Measurements from ENCODE around the gene ODAD2.

ODAD2 gene

DNA sequence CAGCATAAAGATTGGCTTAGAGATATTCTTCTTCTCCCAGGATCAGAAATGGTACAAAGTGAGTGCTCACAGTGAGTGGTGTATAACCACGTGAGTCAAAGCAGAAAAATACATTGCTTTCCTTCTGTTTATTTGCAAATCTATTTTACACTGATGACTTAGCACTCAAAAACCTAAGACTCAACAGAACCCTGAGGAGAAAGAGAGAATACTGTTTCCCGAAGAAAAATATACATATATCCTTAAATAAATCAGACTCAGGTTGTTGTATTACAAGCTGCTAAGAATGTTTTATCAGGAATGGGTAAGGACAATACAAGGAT is 48.7 kb downstream of the ODAD2 start:
- TF ChIP-seq ZFX (IDR thresholded peaks at IDR 0.05): no peak
- TF ChIP-seq, protein P1, sequence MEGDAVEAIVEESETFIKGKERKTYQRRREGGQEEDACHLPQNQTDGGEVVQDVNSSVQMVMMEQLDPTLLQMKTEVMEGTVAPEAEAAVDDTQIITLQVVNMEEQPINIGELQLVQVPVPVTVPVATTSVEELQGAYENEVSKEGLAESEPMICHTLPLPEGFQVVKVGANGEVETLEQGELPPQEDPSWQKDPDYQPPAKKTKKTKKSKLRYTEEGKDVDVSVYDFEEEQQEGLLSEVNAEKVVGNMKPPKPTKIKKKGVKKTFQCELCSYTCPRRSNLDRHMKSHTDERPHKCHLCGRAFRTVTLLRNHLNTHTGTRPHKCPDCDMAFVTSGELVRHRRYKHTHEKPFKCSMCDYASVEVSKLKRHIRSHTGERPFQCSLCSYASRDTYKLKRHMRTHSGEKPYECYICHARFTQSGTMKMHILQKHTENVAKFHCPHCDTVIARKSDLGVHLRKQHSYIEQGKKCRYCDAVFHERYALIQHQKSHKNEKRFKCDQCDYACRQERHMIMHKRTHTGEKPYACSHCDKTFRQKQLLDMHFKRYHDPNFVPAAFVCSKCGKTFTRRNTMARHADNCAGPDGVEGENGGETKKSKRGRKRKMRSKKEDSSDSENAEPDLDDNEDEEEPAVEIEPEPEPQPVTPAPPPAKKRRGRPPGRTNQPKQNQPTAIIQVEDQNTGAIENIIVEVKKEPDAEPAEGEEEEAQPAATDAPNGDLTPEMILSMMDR (conservative IDR thresholded peaks at IDR 0.05): no peak
- H3K27ac ChIP-seq: no peak overlapping the region

DNA sequence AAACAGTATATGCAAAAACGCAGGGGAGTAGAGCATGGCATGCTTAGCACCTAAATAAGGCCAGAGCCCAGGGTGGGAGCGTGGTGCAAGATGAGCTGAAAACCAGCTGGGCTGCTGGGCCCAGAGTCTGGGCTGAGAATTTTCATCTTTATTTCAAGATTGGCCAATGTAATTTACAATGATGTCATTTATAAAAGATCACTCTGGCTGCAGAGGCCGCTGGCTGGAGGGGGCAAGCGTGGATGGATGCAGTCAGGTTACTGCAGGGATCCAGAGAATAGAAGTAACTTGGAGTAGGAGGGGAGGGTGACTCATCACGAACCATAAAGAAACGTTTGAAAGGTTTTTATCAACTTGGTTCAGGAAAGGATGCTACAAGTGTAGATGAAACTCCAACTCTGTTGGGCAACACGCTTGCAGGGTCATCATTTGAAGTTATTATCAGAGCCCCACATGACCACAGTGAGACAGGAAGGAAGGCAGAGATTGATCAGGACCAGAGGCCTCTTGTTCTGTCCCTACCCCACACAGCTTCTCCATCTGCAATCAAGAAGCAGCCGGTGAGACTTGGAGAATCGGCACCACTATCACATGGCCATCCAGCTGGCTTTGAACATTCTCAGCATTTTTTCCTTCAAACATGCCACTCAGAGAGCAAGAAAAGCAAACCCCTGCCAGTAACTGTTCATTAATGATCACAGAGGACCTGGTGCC is 49.2 kb downstream of the ODAD2 start:
- TF ChIP-seq ZFX (IDR thresholded peaks at IDR 0.05): no peak
- TF ChIP-seq, protein P1 (conservative IDR thresholded peaks at IDR 0.05): no peak
- no peak overlapping the region for H3K27ac ChIP-seq

GRCh38 chr10:27948186-27948585 is 50.7 kb downstream of the ODAD2 start:
- TF ChIP-seq ZFX (IDR thresholded peaks at IDR 0.05): no peak
- TF ChIP-seq, protein P1 (conservative IDR thresholded peaks at IDR 0.05): no peak
- no peak overlapping the region for H3K27ac ChIP-seq

DNA sequence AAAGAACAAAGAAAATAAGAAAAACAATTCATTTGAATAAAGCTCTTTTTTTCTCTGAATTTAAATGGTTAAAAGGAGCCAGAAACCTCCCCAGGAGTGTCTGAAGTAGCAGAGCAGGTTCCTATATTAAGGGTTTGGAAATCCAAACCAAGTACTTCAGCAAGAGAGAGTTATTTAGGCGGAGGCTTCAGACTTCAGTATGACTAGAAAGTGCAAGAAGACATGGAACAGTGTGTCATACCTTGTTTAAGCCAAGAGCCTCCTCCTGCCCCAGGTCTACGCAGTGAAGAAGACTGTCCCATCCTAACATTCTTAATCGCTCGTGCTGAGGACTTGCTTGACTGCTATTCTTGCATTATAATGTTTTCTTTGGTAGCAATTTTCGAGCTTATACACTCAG is 51.3 kb downstream of the ODAD2 start:
- H3K27ac ChIP-seq: no peak overlapping the region
- no peak for TF ChIP-seq ZFX (IDR thresholded peaks at IDR 0.05)
- TF ChIP-seq, protein P1 (conservative IDR thresholded peaks at IDR 0.05): no peak

DNA sequence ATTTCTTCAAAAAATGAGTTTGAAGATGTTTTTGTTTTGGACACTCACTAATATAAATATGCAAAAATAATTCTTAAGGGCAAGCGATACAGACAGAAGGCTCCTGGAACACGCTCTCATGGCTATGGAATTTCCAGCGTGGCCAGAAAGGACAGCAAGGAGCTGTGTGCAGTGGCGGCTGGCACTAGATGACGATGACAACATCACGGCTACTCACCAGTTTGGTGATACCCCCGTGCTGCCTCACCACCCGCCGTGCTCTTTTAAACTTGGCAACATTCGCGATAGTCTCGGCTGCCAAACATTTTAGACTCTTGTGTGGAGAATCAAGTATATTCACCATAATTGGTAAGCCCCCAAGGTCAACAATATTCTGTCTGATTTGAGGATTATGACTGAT is 54.9 kb downstream of the ODAD2 start:
- TF ChIP-seq, protein P1 (conservative IDR thresholded peaks at IDR 0.05): no peak
- no peak for TF ChIP-seq ZFX (IDR thresholded peaks at IDR 0.05)
- no peak overlapping the region for H3K27ac ChIP-seq

DNA sequence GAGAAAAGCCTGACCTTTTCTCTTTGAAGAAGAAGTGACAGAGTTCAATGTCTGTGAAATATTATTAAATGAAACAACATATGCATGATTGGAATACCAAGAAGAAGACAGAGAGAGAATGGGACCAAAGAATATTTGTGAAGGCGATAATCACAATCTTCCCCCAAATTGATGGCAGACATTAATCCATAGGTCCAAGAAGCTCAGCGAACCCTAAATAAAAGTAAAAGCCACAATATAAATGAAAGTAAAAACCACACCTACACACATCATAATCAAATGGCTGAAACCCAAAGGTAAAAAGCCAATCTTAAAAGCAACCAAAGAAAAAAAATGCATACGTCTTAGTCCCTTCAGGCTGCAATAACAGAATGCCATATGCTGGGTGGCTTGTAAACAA is 84.0 kb downstream of the ODAD2 start:
- no peak for TF ChIP-seq ZFX (IDR thresholded peaks at IDR 0.05)
- no peak overlapping the region for H3K27ac ChIP-seq

DNA sequence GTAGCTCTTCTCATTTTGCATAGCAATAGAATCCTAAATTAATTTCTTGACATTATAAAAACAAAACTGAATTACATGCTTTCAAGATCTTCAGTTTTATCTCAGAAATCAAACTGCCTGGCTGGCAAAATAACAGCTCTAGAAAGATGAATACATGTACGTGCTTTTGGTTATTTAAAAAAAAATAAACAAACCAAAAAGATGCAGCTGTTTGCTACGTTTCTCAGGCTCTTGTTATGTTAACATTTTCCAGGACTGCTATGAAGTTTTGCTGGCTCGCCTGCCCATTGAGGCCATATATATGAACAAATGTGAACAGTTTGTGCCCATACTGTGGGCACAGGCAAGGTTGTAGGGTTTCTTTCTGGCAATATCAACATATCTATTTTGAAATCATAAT is 86.6 kb downstream of the ODAD2 start:
- no peak overlapping the region for H3K27ac ChIP-seq
- TF ChIP-seq, protein P1 (conservative IDR thresholded peaks at IDR 0.05): no peak
- TF ChIP-seq ZFX (IDR thresholded peaks at IDR 0.05): no peak

DNA sequence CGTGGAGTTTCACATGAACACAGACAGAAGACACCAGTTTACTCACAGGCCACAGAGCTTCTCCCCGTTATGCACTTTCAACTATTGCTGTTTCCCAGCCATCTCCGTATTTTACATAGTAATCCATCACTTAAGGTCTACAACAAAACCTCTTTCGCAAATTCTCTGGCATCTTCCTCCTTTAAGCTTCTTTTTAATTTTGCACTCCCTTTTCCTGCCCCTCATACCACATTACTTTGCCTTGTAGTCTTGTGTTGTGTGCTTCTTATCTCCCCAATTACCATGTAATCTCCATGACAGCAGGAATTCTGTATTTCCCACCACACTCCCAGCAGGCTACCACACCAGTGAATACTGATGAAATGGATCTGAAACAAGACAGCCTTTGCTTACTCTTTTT is 87.3 kb downstream of the ODAD2 start:
- TF ChIP-seq ZFX (IDR thresholded peaks at IDR 0.05): no peak
- TF ChIP-seq, protein P1 (conservative IDR thresholded peaks at IDR 0.05): no peak
- no peak overlapping the region for H3K27ac ChIP-seq
